K562 (cell line): ENCODE measurements around the gene PRRC2A. TPM values are rescaled to one million over a fixed set of nuclear protein-coding genes. Genes with fewer than 3 reads are reported as not detected.

ENCODE experiments used
- ASH1L ChIP-seq: fragments of 450-650 bp; IDR thresholded peaks from 2 replicates; pipeline ENCODE4 v1.6.1; 2018; ENCODE audit warnings: borderline replicate concordance, mild to moderate bottlenecking, low read depth; ENCODE audit not compliant: partially characterized antibody
- CXXC5 ChIP-seq: fragments of 250-450 bp; sonication (Bioruptor Pico); IDR thresholded peaks from 2 replicates; pipeline ENCODE4 v1.8.0; 2022; ENCODE audit warnings: inconsistent platforms, mild to moderate bottlenecking, moderate library complexity
- DPF2 ChIP-seq: fragments of 450-650 bp; IDR thresholded peaks from 2 replicates; pipeline ENCODE4 v1.6.1; 2016
- EP400 ChIP-seq: fragments of 450-650 bp; IDR thresholded peaks from 2 replicates; pipeline ENCODE4 v1.6.1; 2017; ENCODE audit warnings: antibody characterized with exemption, mild to moderate bottlenecking, moderate library complexity
- FIP1L1 ChIP-seq: fragments of 200-400 bp; formaldehyde crosslinking; IDR thresholded peaks from 2 replicates; pipeline ENCODE4 v1.6.1; 2018; ENCODE audit warnings: mild to moderate bottlenecking, low read depth, low read length; ENCODE audit not compliant: poor library complexity, severe bottlenecking
- LCOR ChIP-seq: sonication (generic); formaldehyde crosslinking; IDR thresholded peaks from 2 replicates; pipeline ENCODE4 v1.8.0; 2022; ENCODE audit warnings: mild to moderate bottlenecking, missing genetic modification reagents
- NEUROD1 ChIP-seq: fragments of 150-350 bp; IDR thresholded peaks from 2 replicates; pipeline ENCODE4 v1.6.1; 2014; ENCODE audit warnings: borderline replicate concordance, low read length, low read depth; ENCODE audit not compliant: partially characterized antibody
- PCBP1 ChIP-seq: fragments of 200-400 bp; formaldehyde crosslinking; IDR thresholded peaks from 2 replicates; pipeline ENCODE4 v1.6.1; 2018; ENCODE audit warnings: mild to moderate bottlenecking, low read depth, low read length; ENCODE audit not compliant: poor library complexity, severe bottlenecking
- RBBP5 ChIP-seq: fragments of 200-600 bp; sonication (generic); IDR thresholded peaks from 2 replicates; pipeline ENCODE4 v1.6.1; 2012; ENCODE audit warnings: borderline replicate concordance, mild to moderate bottlenecking, low read length, control low read depth, inconsistent platforms; ENCODE audit not compliant: insufficient read depth, poor library complexity, severe bottlenecking
- SMAD2 ChIP-seq: fragments of 150-350 bp; IDR thresholded peaks from 2 replicates; pipeline ENCODE4 v1.6.1; 2014; ENCODE audit warnings: low read depth, mild to moderate bottlenecking, low read length
- TBL1XR1 ChIP-seq, 2 experiments: IDR thresholded peaks; 2 replicates each; pipeline ENCODE4 v1.6.1; 2012; ENCODE audit warnings: improper control_type of control experiment in 2 of 2, low read length in 2 of 2, mild to moderate bottlenecking in 1 of 2
- TRIM24 ChIP-seq, 2 experiments: fragments of 450-650 bp; IDR thresholded peaks; 2 replicates each; pipeline ENCODE4 v1.6.1; 2016
- WHSC1 ChIP-seq: IDR thresholded peaks from one replicate; pipeline ENCODE4 v1.6.1; 2012; ENCODE audit warnings: low read length, control low read depth, inconsistent platforms
- ZFPM2 ChIP-seq: fragments of 250-450 bp; sonication (Bioruptor Pico); IDR thresholded peaks from 2 replicates; pipeline ENCODE4 v1.5.1; 2022; ENCODE audit warnings: mild to moderate bottlenecking
- ZNF224 ChIP-seq: sonication (generic); formaldehyde crosslinking; IDR thresholded peaks from 2 replicates; pipeline ENCODE4 v1.8.0; 2022; ENCODE audit warnings: mild to moderate bottlenecking, missing genetic modification reagents
- ZNF282 ChIP-seq: sonication (generic); formaldehyde crosslinking; IDR thresholded peaks from 2 replicates; pipeline ENCODE4 v1.8.1; 2023; ENCODE audit warnings: missing genetic modification reagents
- polyA plus RNA-seq, 8 experiments: library from polyadenylated mRNA; depleted of rRNA in 4 of 8; stranded (reverse) in 5 of 8; unstranded in 3 of 8; fragments of >200 nt; fragmentation: Nextera tagmentation in 2 of 8; fragmentation: Illumina TruSeq in 1 of 8; extraction: Ambion mirVana in 2 of 8; extraction: Trizol in 1 of 8; gene quantifications; 2 replicates each; pipeline versions ENCODE4 v1.2.1 to v1.2.3, GENCODE V29; 2011 to 2014; ENCODE audit warnings: inconsistent platforms in 1 of 8, missing spikeins in 1 of 8
- total RNA-seq, 7 experiments: library from RNA; depleted of rRNA in 6 of 7; stranded (reverse); fragments of >200 nt in 6 of 7; fragmentation: Illumina TruSeq in 2 of 7; extraction: Trizol in 2 of 7; gene quantifications; 2 replicates each; pipeline versions ENCODE4 v1.2.1 to v1.2.3, GENCODE V29; 2011 to 2021; ENCODE audit warnings: low replicate concordance in 1 of 7
- TF ChIP-seq, protein P1 (sequence below), 2 experiments: fragments of 450-650 bp; IDR thresholded peaks; 2 replicates each; pipeline ENCODE4 v1.6.1; 2018; ENCODE audit warnings: mild to moderate bottlenecking in 2 of 2, low read depth in 1 of 2; ENCODE audit not compliant: partially characterized antibody in 2 of 2
- TF ChIP-seq, protein P2 (sequence below): sonication (generic); formaldehyde crosslinking; IDR thresholded peaks from 2 replicates; pipeline ENCODE4 v1.8.0; 2023; ENCODE audit warnings: mild to moderate bottlenecking, missing genetic modification reagents
- TF ChIP-seq, protein P3 (sequence below): sonication (generic); formaldehyde crosslinking; IDR thresholded peaks from 2 replicates; pipeline ENCODE4 v1.8.0; 2022; ENCODE audit warnings: mild to moderate bottlenecking, missing genetic modification reagents

PRRC2A gene
- total and polyA plus RNA-seq, 9 of the 15 experiments (the other 6 are each of a cell fraction or from before 2014, with no cell fraction given), result 1.0 to 332 (median 63.0) TPM

DNA sequence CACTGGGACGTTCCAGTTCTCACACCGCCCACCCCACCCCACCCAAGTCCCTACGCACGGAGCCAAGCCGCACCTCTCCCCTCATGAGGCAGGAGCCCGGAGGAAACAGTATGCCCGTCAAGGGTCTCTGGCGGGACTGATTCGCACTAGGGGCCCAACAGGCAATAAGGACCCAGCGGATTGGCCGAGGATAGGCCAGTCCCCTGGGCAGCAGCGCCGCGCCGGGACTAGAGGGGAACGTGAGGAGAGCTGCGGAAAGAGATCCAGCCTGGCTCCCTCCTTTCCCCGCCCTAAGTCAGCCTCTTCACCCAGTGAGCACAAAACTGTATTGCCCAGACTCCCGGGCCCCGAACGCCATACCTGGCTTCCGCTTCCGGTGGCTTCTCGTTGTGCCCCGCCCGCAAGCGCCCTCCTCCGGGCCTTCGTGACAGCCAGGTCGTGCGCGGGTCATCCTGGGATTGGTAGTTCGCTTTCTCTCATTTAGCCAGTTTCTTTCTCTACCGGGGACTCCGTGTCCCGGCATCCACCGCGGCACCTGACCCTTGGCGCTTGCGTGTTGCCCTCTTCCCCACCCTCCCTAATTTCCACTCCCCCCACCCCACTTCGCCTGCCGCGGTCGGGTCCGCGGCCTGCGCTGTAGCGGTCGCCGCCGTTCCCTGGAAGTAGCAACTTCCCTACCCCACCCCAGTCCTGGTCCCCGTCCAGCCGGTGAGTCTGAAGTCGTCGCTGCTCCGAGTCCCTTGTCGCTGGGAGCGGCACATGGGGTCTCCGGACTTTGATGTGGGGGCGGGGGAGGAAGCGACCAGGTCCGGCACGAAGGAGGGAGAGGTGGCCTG, 45.2 kb downstream of the PRRC2A start, which contains the start of gene CSNK2B (continued):
- TF ChIP-seq, protein P1, sequence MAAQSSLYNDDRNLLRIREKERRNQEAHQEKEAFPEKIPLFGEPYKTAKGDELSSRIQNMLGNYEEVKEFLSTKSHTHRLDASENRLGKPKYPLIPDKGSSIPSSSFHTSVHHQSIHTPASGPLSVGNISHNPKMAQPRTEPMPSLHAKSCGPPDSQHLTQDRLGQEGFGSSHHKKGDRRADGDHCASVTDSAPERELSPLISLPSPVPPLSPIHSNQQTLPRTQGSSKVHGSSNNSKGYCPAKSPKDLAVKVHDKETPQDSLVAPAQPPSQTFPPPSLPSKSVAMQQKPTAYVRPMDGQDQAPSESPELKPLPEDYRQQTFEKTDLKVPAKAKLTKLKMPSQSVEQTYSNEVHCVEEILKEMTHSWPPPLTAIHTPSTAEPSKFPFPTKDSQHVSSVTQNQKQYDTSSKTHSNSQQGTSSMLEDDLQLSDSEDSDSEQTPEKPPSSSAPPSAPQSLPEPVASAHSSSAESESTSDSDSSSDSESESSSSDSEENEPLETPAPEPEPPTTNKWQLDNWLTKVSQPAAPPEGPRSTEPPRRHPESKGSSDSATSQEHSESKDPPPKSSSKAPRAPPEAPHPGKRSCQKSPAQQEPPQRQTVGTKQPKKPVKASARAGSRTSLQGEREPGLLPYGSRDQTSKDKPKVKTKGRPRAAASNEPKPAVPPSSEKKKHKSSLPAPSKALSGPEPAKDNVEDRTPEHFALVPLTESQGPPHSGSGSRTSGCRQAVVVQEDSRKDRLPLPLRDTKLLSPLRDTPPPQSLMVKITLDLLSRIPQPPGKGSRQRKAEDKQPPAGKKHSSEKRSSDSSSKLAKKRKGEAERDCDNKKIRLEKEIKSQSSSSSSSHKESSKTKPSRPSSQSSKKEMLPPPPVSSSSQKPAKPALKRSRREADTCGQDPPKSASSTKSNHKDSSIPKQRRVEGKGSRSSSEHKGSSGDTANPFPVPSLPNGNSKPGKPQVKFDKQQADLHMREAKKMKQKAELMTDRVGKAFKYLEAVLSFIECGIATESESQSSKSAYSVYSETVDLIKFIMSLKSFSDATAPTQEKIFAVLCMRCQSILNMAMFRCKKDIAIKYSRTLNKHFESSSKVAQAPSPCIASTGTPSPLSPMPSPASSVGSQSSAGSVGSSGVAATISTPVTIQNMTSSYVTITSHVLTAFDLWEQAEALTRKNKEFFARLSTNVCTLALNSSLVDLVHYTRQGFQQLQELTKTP (IDR thresholded peaks at IDR 0.05; ENCODE audit: low read depth in 1 of 2, partially characterized antibody in 2 of 2), result peak in 1 of 2 experiments; percentile 99
- TF ChIP-seq DPF2 (peak; percentile 50; the same call in 1 of the 2 replicates), SMAD2 (no peak), CXXC5 (CRISPR knock-in tag) (peak; percentile 99), ZNF282 (CRISPR knock-in tag) (no peak), ZFPM2 (CRISPR knock-in tag) (peak; percentile 80; the same call in 1 of the 2 replicates), ASH1L (no peak), EP400 (no peak), TBL1XR1 (IDR thresholded peaks at IDR 0.05; ENCODE audit: low read length in 2 of 2) (peak; percentile 47 to 50; a peak in 2 of 4 replicates), PCBP1 (peak; percentile 98), LCOR (CRISPR knock-in tag) (peak; percentile 67; the same call in 1 of the 2 replicates), FIP1L1 (peak; percentile 87), TRIM24 (IDR thresholded peaks at IDR 0.05) (0 out of 4 replicates have a peak, but pooled peaks of 1 of the 2 experiments have one; percentile 7), RBBP5 (peak; percentile 98), WHSC1 (no peak), NEUROD1 (peak; percentile 68), ZNF224 (CRISPR knock-in tag) (0 out of 2 replicates have a peak, but pooled peaks have one; percentile 44)
- TF ChIP-seq, protein P2, sequence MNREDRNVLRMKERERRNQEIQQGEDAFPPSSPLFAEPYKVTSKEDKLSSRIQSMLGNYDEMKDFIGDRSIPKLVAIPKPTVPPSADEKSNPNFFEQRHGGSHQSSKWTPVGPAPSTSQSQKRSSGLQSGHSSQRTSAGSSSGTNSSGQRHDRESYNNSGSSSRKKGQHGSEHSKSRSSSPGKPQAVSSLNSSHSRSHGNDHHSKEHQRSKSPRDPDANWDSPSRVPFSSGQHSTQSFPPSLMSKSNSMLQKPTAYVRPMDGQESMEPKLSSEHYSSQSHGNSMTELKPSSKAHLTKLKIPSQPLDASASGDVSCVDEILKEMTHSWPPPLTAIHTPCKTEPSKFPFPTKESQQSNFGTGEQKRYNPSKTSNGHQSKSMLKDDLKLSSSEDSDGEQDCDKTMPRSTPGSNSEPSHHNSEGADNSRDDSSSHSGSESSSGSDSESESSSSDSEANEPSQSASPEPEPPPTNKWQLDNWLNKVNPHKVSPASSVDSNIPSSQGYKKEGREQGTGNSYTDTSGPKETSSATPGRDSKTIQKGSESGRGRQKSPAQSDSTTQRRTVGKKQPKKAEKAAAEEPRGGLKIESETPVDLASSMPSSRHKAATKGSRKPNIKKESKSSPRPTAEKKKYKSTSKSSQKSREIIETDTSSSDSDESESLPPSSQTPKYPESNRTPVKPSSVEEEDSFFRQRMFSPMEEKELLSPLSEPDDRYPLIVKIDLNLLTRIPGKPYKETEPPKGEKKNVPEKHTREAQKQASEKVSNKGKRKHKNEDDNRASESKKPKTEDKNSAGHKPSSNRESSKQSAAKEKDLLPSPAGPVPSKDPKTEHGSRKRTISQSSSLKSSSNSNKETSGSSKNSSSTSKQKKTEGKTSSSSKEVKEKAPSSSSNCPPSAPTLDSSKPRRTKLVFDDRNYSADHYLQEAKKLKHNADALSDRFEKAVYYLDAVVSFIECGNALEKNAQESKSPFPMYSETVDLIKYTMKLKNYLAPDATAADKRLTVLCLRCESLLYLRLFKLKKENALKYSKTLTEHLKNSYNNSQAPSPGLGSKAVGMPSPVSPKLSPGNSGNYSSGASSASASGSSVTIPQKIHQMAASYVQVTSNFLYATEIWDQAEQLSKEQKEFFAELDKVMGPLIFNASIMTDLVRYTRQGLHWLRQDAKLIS, result peak; percentile 95
- TF ChIP-seq, protein P3, sequence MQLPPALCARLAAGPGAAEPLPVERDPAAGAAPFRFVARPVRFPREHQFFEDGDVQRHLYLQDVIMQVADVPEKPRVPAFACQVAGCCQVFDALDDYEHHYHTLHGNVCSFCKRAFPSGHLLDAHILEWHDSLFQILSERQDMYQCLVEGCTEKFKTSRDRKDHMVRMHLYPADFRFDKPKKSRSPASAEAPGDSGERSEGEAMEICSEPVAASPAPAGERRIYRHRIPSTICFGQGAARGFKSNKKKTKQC, result peak; percentile 9
